COR-L47 (cell line): ENCODE measurements around the gene SPATA21.
A peak's percentile ranks its signal among the peaks of the same experiment; 100 is the strongest.
"Not testable (repeated sequence)": the region's sequence is repeated elsewhere in the genome, so short reads cannot be mapped to it uniquely, and the experiment has no call there.

Experiments
- DNase-seq: peaks from one replicate; lab custom pipeline; 2025; lab: John Stamatoyannopoulos, UW

SPATA21 gene

DNA sequence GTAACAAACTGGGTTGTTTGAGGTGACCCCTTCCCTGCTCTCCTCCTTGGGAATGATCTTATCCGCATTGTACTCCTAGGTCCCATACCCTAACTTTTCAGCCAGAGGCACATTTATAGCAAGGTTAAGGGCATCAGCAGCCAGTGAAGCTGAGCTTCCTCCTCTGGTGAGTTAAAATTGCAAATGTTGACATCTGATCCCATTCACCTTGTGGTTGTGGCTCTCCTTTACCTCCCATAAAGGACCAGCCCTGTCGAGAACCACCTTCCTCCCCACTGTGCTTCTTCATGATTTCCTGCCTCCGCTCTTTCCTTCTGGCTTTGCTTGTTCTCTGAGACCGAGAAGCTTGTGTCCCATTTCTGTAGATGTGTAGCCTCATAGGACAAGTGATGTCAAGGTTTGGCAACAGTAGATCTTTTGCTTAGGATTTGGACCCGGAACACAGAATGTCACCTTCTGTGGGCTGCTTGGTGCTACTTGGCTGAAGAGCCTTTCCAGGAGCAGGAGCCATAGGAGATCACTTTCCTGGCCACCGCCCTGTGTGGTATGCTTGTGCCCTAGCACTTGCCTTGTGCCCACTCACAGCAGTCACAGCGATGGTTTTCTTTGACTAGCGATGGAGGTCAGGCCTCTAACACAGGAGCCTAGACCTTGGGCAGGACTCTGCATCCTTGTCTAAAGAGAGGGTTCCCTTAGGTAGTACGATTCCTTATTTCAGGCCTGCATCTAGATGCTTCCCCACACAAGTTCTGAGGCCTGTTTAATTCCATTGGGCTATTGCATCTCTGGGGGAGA lies 51.4 kb downstream of the SPATA21 start:
- no peak for DNase-seq

DNA sequence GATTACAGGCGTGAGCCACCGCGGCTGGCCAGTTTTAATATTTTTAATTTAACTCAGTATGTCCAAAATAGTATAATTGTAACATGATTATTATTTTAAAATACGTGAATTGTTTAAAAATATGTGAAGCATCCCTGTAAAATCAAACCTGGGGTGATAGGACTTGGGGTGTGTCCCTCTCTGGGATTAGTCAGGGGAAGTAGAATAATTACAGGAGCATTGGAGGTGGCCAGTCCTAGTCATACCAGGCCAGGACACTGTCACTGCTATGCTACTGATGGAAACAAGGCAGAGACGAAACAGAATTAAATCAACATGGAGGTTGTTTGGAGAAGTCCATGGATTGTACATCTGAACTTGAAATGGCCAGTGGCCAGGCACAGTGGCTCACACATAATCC lies 53.3 kb downstream of the SPATA21 start:
- no peak for DNase-seq

DNA sequence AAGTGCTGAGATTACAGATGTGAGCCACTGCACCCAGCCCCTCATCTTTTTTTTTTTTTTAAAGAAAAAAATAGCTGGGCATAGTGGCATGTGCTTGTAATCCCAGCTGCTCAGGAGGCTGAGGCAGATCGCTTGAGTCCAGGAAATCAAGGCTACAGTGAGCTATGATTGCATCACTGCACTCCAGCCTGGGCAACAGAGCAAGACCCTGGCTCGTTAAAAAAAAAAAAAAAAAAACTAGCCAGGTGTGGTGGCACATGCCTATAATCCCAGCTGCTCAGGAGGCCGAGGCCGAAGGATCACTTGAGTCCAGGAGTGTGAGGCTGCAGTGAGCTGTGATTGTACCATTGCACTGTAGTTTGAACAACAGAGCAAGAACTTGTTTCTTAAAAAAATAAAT lies 56.4 kb downstream of the SPATA21 start:
- no peak for DNase-seq

DNA sequence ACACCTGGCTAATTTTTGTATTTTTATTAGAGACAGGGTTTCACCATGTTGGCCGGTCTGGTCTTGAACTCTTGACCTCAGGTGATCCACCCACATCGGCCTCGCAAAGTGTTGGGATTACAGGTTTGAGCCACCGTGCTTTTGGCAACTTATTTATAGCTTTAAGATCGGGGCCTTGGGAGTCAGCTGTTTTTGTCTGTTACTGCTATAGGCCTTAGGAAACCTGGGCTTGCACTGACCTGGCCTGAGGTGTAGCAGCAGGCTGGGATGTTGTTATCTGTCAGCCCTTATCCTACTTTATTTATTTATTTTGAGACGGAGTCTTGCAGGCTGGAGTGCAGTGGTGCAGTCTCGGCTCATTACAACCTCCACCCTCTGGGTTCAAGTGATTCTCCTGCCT lies 58.8 kb downstream of the SPATA21 start:
- DNase-seq: no peak

DNA sequence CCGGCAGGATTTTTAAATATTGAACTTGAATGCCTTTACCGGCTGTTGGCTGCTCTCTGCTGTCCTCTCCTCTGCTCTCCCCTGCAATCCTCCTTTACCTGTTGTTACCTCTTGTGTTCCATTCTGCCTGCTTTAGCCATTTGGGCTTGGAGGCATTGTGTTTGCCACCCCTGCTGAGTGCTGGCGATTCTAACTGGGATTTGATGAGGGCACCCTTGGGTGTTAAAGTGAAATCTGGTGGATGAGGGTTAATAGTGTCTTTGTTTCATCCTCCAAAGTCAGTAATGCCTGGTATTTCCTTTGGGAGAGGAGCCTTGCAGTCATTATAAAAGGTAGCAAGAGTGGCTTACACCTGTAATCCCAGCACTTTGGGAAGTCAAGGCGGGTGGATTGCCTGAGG lies 60.3 kb downstream of the SPATA21 start:
- no peak for DNase-seq

DNA sequence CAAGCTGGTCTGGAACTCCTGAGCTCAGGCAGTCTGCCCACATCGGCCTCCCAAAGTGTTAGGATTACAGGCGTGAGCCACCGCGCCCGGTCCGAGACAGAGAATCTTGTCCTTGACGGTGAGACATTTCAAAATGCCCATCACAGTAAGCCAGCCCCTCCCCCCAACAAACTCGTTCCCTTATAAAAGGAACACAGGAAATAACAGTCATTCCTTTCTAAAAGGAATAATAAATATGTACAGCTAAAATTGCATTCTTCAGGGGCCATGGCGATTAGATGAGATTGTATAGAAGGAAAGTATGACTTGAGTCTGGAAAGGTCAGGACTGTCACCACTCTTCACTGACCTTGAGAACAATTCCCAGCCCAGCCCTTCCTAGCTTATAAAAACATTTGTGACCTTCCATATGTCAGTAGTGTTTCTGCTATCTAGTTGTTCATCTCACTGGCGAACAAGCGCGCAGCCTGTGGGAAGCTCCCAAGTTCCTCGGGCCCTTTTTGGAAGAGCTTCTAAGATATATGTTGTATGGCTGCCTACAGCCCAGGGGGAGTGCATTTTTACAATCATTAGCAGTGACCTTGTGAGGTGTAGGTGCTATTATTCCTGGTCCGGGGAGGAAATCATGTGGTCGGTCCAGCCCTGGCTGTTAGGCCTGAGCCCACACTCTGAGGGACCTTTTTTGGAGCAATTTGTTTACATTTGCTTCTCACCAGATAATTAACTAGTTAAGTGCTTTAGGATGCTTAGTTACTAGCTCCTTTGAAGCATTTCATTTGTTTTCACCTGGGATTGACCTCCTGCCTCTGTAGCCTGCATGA lies 61.5 kb downstream of the SPATA21 start:
- no peak for DNase-seq

DNA sequence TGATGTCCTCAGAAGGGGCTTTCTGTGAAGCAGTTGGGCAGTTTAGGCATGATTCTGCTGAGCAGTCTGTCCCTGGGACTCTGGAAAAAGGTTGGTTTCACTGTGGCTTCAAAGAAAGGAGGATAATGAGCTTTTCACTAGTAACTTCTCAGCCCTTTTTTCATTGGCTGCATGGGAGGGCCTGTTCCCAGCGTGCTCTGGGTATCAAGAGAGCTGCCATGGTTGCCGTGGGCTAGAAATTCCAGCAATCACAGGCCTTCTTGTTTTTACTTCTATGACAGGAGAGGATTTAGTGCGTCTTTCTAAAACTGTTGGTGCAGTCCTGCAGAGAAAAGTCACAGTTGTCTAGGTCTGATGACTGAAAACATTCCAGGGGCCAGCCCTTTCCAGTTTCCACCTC lies 63.0 kb downstream of the SPATA21 start:
- DNase-seq: no peak

DNA sequence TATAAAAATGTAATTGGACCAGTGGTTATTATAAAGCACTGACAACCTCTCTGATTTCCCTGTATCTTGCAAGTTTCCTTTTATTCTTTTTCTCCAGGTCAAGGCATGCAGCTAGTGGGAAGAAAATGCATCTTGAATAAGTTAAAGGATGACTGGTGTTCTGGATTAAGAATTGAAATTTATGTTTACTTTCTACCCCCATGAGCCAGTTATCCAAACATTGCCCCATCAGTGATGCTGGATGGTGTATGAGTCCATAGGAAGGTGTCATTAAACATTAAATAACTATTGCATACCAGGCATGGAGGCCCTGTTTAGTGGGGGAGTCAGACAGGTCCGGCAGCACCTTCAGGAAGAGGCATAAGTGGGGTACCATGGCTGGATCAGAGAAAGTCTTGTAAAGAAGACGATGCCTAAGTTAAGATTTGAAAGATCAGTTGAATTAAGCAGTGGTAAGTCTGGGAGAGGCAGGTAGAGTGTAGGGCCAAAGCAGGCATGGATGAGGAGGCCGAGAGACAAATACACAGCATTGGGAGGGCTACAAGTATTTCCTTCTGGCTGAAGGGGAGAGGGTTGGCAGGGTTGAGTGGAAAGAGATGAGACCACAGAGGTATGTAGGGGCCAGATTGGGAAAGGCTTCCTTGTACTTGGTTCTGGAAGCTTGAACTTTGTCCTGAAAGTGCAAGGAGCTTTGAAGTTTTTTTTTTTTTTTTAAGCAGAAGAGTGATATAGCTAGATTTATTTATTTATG lies 64.5 kb downstream of the SPATA21 start:
- no peak for DNase-seq

DNA sequence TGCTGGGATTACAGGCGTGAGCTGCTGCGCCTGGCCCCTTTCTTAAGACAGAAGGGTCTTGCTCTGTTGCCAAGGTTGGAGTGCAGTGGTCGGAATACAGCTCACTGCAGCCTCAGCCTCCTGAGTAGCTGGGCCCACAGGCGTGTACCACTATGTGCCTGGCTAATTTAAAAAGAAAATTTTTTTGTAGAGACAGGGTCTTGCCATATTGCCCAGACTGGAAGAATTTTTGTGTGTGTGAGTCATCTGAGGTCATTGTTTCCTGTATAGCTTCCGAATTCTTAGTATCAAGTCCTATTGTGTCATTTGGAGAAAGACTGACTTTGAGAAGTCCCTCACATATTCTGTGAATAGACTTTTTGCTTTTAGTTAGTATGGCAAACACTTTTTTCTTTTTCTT lies 65.5 kb downstream of the SPATA21 start:
- DNase-seq: no peak

DNA sequence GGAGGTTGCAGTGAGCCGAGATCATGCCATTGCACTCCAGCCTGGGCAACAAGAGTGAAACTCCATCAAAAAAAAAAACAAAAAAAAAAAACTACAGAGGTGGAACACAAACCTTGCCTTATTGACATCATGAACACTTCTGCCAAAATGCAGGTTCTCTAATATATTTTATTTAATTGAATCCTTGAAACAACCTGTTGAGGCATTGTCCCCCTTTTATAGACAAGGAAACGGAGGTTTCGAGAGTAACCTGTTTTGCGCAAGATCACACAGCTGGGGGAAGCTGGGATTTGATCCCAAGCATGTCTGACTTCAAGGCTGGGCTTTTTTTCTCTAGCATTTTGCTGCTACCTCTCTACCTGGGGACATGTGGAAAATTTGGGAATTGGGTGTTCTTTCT lies 67.4 kb downstream of the SPATA21 start:
- no peak for DNase-seq

DNA sequence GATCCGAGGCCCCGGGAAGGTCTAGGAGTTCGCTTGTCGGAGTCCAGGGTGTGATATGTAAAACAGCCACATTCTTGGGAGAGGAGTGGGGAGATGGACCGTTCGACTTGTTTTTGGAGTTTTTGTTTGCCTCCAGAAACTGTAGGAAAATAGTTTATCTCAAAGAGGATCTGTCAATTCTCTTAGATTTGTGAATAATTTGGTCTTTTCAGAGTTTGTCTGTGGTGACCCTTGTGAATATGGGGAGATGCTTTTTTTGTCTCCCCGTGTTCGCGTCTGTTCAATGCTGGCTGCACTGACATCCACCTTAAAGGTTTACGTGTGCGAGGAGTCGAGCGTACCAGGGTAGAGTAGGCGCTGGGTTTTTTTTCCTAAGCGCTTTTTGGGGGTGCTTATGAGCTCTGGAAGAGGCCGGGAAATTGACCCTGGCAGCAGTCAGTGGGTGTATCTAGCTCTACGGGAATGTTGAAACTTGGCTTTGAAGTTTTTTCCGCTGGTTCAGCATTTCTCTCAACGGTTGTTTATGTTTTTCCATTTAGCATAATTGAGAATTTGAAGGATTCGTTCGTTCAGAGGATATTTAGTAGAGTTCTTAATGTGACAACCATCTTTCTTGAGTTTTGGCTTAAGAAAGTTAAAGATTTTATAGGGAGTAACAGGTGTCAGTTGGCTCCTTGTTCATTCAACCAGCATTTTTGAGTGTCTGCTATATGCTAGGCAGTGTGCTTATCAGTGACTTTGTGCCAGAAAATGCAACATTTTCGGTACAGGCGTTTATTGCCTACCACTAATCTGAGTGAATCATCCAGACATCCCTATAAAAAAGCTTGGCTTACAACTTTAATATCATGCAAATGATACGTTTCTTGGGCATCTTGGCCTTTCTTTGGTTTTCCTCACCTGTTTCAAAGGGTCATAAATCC lies 69.0 kb downstream of the SPATA21 start:
- DNase-seq: no peak

DNA sequence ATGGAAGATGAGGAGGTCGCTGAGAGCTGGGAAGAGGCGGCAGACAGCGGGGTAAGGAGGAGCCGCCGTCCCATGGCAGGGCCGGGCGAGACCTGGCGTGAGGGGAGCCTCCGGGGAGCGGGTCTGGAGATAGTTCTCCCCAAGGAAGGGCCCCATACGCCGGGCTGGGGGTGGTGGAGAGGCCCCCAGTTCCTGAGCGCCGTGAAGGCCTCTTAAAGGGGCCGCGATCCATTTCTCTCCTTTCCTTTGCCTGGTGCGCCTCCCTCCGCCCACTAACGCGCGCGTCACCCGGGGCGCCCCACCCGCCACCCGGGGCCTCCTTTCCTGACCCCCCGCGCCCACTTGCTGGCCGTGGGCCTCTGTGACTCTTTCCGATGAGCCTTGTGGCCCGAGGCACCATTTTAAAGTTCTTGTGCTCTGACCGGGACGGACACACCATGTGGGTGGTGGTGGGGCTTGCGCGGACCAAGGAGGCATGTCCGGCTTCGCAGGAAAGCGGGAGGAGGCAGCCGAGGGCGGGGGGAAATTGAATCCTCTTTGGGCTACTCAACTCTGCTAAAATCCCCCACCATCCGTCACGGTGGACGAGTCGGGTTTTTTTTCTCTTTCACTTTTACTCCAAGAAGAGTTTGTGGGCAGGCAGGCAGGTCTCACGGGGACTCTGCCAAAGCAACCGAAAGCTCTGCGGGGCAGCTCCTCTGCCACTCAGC lies 69.8 kb downstream of the SPATA21 start:
- peak; percentile 53 for DNase-seq

DNA sequence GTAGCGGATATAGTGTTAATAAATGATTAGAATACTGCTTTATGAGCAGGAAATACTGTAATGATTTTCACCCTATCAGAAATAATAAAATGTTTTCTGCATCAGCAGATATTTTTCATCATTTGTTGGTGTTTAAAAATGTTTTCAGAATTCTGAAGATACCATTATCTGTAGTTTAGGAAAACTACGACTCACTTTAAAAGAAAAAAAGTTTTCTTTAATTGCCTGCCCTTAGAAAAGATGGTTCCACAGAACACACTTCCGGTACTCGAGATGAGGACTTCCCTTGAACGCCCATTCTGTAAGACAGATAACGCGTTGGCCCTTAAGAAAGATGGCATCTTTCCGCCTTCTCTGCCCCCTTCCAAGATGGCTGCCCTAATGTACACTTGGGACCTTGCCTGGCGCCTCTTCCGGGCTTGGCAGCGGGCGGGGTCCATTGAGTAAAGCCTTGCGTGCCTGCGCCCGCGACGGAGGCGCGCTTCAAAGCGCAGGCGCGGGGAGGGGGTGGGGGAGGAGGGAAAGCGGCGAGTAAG lies 70.4 kb downstream of the SPATA21 start, which contains the start of gene SZRD1:
Gene SZRD1, plus strand, starts transcription at position 521 of the 536 bp plus-strand sequence. CDS start 16 bp downstream, outside the sequence.
- DNase-seq: peak; percentile 98

DNA sequence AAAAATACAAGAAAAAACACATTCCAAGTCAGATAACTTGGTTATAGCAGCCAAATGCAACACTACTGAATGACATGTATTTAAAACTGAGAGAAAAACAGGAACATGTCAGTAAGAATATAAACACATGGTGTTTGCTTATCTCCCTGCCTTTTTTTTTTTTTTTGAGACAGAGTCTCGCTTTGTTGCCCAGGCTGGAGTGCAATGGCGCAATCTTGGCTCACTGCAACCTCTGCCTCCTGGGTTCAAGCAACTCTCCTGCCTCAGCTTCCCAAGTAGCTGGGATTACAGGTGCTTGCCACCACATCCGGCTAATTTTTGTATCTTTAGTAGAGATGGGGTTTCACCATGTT lies 72.1 kb downstream of the SPATA21 start:
- DNase-seq: not testable (repeated sequence)

DNA sequence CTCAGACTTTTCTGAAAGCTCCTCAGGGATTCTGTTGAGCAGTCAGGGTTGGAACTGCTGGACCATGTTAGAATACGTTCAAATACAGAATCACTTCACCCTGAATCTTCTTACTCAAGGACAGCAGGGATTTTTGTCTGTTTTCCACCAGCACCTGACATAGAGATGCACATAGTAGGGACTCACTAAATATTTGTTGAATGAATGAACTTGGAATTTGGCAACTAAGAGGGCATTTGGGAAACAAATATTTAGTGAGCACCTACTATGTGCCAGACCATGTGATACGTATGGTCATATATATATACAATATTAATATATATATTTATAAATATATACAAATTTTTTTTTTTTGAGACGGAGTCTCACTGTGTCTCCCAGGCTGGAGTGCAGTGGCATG lies 80.4 kb downstream of the SPATA21 start:
- no peak for DNase-seq

DNA sequence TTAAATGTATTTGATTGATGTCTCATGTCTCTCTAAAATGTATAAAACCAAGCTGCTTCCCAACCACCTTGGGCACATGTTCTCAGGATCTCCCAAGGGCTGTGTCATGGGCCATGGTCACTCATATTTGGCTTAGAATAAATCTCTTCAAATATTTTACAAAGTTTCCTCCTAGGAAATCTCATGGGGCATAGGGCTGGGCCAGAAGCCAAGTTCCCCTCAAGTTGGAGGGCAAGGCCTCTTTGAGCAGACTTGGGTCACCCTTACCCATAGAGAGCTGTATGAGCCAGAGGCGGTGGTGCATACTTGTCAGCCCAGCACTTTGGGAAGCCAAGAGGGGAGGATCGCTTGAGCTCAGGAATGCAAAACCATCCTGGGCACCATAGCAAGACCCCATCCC lies 82.6 kb downstream of the SPATA21 start:
- DNase-seq: no peak

DNA sequence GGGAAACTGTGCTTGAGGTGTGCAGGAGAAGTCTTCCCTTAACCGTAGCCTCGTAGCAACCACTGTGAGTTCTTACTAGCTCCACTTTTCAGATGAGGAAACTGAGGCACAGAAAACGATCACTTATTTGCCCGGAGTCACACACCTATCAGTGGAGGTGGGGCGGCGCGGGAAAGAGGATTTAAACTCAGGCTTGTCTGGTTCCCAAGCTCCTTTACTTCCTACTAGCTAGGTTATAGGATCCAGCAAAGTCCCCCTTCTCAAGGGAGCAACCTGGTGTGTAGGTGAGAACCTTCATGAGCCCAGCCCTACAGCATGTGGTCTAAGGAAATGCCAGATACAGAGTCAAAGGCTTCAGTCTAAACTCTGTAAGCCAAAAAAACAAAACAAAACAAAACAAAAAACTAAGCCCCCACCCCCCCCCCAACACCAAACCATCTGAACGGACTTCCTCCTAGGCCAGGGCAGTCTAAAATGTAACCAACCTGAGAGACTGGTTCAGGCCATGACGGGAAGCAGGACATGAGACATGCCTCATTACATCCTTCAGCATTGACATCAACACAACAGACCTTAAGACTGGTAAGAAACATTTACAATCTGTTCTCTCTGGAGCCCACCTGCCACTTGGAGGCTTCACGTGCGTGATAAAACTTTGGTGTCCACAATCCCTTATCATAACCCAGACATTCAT lies 84.2 kb downstream of the SPATA21 start:
- DNase-seq: no peak

DNA sequence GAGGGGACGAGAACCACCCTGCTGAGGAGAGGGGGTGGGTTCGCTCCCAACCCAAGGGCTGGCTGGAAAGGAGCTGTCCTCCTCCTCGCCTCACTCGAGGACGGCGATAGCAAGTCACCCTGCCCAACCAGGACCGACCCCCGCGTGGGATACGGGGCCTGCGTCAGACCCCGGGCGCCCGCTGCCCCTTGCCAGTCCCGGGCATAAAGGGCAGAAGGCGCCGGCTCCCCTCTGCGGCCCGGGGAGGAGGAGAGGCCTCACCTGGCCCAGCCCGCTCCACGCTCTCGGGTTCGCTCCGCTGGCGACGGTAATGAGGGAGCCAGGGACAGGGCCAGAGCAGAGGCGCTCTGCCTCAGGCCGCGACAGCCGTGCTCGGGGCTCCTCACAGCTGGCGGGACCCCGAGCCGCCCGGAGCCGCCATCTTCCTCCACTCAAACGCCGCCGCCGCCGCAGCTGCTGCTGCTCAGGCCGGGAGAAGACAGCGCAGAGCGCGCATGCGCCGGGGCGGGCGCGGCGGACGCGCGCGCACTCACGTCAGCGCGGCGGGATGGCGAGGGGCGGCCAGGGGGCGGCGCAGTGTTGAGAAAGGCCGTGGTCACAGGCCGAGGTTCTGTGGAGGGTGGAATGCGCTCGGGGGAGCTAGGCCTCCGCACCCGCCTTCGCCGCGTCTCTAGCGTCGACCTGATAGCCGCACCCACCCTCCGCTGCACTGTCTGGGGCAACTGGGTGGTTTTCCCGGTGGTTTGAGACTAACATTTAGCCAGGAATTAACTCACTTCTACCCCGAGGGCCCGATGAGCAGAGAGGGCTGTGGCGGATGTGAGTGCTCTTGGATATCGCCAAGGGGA lies 85.0 kb downstream of the SPATA21 start, which contains the start of gene FBXO42:
Gene FBXO42, minus strand, starts transcription at position 487 of the 848 bp plus-strand sequence. CDS start 37,062 bp downstream, outside the sequence.
- peak; percentile 90 for DNase-seq

DNA sequence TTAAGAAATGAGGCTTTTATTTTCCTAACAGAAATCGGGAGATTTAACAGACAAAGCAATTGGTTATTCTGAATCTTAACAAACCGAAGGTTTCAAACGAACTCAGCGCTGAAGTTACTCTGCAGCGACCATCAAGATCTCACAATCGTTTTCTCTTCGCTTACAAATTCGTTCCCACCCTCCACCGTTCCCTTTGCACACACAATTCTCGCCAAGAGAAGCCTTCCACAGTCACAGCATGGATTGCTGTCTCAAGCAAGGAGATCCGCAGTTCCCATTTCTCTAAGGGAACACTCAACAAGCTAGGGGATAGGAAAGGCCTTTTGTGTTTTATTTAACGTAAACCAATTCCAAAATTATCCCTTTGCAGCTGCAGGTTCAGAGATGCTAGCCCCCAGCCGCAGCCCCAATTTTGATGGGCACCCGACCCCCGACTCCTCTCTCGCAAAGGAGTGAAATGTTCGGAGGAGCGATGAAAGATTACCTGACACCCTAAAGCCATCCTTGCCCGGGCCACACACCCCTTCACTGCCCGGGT lies 85.7 kb downstream of the SPATA21 start:
- DNase-seq: no peak
